ENCODE measurements around the gene CEP43.

CEP43 gene, protein sequence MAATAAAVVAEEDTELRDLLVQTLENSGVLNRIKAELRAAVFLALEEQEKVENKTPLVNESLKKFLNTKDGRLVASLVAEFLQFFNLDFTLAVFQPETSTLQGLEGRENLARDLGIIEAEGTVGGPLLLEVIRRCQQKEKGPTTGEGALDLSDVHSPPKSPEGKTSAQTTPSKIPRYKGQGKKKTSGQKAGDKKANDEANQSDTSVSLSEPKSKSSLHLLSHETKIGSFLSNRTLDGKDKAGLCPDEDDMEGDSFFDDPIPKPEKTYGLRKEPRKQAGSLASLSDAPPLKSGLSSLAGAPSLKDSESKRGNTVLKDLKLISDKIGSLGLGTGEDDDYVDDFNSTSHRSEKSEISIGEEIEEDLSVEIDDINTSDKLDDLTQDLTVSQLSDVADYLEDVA

DNA sequence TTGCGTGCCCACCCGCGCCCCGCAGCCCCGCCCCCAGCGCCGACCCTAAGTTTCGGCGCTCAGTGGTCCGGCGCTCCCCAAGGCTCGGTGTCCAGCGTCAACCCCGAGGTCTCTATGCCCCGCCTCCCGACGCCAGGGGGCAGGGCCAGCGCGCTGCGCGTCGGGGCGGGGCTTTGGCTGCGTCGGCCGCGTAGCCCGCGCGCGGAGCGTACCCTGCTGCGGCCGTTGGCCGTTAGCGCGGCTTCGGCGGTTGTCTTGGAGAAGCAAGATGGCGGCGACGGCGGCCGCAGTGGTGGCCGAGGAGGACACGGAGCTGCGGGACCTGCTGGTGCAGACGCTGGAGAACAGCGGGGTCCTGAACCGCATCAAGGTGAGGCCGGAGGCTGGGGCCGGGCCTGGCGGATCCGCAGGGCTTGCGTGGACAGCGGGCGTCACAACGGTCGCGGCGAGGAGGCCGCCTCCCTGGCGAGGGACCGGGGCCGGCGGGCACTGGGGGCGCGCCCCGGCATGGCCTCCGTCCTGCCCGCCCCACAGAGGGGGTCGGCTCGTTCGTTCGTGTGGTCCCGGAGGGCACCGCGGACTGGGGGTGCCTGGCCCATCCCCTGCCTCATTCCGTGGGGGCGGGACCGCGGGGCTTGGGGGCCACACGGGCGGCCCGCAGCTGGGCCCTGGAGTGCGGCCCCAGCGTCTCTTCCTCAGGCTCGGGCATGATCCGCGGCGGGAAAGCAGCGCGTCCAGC lies at the start of gene CEP43:
Gene CEP43, plus strand, starts transcription at position 253 of the 739 bp plus-strand sequence. Its CDS starts 16 bp downstream, at position 269.
- DNase-seq (ENCODE audit: low spot score) = peak; percentile 91

DNA sequence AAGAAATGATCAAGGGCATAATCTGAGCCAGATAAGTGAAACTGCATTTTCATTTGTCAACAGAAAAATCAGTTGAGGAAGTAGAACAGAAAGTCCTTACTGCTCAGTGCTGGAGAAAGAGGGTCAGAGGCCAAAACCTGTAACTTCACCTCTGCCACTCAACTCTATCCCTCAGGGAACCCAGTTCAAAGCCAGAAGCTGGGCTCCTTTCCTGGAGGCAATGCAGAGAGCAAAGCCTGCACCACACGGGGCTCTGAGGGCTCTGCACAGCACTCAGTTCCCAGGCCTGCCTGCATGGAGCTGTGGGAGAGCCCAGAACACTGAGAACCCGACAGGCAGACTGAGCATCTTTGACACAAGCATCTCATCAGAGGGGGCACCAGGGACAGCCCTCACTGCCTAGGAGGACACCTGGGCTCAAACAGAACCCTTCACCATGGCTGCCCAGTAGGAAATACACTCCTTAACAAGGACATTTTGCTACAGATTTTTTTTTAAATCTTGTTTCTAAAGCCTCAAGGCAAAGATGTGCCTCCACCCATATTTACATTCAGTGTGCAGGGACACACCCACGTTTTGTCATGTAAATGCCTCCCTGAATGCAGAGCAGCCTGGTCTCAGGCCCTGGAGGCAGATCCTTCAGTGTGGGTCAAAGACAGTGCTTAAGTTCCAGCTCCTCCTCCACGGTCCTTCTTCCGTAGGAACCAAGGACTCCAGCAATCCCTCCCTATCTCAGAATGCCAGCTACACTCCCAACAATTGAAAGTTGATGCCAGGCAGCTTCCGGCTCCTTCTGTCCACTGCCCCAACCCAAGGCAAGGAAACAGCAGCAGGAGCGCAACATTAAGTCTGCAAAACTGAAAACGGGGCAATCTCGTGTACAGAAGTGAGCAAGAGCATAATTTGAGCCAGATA lies 49.4 kb upstream of the CEP43 start:
- DNase-seq (ENCODE audit: low spot score) = no peak

DNA sequence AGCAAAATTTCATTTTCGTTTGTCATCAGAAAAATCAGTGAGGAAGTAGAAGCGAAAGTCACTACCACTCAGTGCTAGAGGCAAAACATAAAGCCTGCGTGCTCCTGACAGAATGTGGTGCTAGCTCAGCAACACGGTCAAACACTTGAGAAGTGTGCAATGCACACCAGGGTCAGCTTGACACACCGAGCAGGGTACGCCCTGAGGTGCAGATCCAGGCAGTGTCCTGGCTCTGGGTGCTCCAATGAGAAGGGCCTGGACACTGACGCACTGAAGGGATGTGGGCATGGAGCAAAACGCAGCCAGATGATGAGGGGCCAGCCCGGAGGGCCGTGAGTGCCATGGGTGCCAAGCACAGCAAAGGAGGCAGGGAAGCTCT lies 48.8 kb upstream of the CEP43 start:
- no peak for DNase-seq (ENCODE audit: low spot score)

DNA sequence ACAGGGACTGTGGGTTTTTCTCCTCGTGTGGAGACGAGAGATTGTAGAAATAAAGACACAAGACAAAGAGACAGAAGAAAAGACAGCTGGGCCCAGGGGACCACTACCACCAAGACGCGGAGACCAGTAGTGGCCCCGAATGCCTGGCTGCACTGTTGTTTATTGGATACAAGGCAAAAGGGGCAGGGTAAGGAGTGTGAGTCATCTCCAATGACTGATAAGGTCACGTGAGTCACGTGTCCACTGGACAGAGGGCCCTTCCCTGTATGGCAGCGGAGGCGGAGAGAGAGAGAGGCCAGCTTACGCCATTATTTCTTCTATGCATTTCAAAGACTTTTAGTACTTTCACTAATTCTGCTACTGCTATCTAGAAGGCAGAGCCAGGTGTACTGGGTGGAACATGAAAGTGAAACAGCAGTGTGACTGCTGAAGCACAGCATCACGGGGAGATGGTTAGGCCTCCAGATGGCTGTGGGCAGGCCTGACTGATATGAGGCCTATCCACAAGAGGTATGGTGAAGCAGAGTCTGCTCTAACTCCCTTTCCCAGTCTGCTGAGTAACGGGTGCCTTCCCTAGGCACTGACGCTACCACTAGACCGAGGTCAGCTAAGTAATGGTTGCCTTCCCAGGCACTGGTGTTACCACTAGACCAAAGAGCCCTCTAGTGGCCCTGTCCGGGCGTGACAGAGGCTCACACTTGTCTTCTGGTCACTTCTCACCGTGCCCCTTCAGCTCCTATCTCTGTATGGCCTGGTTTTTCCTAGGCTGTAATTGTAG lies 48.1 kb upstream of the CEP43 start:
- peak; percentile 51 for DNase-seq (ENCODE audit: low spot score)

DNA sequence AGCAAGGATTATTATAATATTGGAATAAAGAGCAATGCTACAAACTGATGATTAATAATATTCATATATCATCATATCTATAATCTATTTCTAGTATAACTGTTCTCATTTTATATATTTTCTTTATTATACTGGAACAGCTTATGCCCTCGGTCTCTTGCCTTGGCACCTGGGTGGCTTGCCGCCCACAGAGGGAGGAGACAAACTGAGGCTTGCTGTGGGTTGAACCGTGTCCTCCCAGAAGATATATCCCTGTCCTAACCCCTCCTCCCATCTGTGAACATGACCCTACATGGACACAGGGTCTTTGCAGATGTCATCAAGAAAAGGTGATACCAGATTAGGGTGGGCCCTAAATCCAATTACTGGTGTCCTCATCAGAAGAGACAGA lies 47.5 kb upstream of the CEP43 start:
- DNase-seq (ENCODE audit: low spot score) = no peak

DNA sequence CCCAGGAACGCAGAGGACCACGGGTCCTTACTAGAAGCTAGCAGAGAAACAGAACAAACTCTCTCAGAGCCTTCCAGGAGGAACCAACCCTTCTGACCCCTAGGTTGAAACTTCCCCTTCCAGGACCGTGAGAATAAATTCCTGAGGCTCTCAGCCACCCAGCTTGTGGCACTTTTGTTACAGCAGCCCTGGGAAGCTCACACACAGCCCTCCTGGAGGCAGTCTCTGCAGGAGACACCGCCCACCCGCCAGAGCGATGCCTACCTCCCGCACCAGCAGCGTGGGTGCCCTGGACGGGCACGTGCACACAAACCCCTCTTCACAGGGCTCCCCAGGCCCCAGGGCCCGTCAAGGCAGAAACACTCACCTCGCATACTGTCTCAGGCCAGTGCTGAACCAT lies 47.1 kb upstream of the CEP43 start:
- DNase-seq (ENCODE audit: low spot score) = no peak

DNA sequence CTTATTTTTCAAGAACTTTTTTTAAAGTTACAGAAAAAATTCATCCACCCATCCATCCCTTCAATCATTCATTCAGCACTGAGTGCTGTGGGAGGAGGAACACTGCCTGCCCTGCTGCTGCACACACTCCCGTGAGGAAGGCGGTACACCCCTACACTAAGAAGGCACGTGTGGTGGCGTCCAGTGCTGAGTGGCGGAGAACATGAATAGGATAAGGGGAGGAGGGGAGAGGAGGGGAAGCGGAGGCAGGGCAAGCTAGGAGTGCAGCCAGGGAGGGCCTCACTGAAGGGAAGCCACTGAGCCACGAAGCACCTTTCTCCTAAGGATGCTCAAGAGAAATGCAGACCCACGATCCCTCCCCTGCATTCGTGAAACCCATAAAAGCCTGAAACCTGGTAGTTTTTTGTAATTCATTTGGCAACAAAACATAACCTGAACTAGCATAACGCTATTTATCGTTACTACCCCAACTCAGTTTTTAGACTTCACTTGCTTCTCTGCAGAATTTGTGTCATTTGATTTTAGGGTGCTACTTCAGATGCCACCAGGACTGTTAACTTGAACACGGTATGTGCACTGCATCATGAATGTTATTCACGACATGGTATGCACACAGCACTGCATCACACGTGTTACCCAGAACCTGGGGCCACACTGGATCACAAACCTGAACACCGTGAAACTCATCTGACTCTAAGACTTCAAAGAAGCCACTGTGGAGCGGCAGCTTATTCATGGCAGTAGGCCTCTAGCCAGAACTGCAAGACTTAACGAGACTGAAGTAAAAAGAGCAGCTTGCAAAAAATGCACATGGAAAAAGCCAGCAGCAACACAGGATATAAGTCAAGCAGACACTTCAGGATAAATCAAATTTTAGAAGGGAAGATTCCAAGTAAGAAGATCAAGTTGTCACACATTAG lies 46.4 kb upstream of the CEP43 start:
- no peak for DNase-seq (ENCODE audit: low spot score)

DNA sequence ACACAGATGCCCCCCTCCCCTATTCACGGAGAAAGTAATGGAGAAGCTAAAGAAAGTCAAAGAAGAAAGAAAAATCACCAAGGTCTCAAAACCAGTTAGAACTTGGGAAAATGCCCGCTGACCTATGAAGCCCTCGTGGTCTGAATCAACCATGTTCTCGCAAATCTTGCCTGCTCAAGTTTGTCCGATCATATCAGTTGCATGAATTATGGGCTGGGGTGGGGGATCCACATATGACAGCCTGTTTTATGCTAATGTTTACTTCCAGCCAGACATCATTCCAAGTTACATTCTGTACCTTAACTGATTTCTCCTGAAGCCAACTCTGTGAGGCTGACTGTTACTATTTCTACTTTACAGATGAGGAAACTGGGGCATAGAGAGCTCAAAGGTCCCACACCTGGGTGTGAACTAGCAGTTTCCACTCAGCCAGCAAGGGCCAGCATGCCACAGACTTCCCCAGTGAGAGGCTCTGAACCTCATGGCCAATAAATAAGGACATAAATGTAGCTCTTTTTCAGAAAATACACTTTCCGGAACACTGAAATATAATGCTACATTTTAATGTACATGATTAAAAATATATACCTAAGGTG lies 45.0 kb upstream of the CEP43 start:
- DNase-seq (ENCODE audit: low spot score) = no peak

DNA sequence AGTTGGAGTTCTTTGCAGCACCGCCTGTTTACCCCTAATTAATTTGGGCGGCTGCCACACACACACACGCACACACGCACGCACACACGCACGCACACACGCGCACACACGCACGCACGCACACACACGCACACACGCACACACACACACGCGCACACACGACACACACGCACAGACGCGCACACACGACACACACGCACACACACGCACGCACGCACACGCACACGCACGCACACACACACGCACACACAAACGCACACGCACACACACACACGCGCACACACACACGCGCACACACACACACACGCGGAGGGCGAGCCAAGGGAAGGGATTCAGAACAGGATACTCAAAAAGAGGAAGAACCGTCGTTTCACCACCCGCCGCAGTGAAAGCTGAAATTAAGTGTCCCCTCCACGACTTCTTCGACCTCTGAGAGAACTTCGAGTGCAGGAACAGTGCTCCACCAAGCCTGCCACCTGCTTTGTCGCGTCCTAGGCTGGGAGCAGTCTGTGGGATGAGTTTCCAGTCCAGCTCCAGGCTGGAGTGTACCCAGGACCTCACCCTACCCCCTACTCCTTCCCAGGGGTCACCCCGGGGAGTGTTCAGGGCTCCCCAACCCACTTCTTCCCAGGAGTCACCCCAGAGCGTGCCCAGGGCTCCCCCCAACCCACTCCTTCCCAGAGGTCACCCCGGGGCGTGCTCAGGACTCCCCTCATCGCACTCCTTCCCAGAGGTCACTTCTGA lies 43.9 kb upstream of the CEP43 start:
- DNase-seq (ENCODE audit: low spot score) = no peak

DNA sequence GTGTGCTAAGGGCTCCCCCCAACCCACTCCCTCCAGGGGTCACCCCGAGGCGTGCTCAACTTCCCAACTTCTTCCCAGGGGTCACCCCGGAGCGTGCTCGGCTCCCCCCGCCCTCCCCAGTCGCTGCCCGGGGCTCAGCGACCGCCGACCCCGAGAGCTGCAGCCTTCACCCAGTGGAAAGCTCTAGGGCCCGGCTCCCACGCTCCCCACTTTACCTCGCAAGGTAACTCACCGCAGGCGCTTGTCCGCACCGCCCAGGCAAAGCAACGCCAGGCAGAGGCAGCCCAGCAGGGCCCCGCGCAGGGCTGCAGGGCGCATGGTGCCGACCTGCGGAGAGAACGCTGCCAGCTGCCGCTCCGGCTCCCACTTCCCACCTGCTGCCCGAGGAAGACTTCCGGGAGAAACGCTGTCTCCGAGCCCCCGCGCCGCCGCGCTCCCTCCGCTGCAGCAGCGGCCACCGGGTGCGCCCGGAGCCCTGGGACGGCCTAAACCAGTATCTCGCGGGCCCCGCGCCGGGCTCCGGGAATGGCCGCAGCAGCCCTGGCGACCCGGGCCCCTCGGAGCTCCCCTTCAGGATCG lies 43.2 kb upstream of the CEP43 start:
- DNase-seq (ENCODE audit: low spot score) = peak; percentile 25

DNA sequence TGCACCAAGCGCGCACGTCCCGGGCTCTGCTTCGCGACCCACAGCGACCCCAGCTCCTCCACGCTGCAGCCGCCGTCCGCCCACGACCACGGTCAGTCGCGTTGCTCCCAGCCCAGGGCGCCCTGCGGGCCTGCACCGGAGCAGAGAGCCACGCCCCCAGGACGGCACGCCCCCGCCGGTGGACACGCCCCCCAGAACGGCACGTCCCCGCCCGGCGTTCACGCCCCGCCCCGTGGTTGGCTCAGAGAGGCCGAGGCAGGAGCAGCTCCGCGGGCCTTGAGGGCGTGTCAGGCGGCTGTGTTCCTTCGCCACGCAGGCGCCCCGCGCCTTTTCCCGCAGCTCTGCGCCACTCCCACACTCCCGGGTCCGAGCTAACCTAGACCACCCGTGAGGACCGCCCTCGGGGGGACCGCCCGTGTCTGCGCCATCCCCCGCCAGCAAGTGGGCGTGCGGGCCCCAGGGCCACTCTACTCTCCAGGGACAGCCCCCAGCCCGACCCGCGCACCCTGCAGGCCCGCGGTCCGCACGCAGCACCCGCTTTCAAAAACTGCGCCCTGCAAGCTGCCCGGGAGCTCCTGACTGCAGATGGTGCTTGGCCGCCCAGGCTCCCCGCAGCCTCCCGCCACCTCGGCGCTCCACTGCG lies 42.6 kb upstream of the CEP43 start, which contains the start of gene RNASET2:
Gene RNASET2, minus strand, starts transcription at position 107 of the 643 bp plus-strand sequence. CDS start 368 bp downstream, outside the sequence.
- DNase-seq (ENCODE audit: low spot score) = peak; percentile 90

DNA sequence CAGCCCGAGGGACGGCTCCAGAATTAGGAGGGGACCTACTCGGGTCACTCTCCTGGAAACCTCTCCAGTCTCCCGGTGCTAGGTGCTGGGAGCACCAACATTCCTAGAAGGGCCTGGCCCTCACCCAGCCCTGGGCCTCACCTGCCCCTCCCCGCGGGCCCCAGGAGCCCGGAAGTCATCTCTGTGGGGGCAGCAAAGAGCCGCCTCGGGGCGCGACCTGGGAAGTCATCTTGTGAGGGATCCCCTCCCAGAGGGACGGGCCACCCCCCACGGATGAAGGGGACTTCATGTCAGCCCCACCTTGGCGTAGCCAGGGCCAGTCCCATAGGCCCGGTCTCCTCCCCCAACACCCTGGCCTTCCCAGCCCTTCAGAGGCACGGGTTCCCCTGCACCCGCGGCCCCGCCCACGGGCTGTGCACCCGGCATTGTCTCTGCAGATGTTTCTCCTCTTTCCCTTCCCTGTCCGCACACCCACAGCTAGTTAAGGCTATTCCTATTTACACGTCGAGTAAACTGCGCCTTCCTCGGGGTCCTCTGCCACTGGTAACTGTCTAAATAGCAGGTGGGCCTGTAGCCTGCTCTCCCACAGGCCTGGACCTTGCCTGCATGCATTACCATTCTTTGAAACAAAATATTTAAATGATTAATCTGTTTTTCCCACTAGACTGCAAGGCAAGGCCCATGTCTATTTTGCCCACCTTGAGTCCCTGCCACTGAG lies 42.0 kb upstream of the CEP43 start:
- no peak for DNase-seq (ENCODE audit: low spot score)

DNA sequence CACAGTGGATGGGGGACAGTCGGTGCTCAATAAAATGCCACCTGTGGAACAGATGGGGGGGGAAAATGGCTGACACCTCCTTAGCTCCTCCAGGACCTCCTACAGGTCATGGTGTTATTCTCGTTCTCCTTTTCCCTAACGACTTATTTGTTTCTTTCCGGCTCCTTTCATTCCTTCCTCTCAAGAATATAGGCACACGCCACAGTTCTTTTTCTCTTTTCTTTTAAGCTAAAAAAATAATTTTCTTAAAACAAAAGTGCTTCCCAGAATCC lies 41.5 kb upstream of the CEP43 start:
- DNase-seq (ENCODE audit: low spot score) = no peak

DNA sequence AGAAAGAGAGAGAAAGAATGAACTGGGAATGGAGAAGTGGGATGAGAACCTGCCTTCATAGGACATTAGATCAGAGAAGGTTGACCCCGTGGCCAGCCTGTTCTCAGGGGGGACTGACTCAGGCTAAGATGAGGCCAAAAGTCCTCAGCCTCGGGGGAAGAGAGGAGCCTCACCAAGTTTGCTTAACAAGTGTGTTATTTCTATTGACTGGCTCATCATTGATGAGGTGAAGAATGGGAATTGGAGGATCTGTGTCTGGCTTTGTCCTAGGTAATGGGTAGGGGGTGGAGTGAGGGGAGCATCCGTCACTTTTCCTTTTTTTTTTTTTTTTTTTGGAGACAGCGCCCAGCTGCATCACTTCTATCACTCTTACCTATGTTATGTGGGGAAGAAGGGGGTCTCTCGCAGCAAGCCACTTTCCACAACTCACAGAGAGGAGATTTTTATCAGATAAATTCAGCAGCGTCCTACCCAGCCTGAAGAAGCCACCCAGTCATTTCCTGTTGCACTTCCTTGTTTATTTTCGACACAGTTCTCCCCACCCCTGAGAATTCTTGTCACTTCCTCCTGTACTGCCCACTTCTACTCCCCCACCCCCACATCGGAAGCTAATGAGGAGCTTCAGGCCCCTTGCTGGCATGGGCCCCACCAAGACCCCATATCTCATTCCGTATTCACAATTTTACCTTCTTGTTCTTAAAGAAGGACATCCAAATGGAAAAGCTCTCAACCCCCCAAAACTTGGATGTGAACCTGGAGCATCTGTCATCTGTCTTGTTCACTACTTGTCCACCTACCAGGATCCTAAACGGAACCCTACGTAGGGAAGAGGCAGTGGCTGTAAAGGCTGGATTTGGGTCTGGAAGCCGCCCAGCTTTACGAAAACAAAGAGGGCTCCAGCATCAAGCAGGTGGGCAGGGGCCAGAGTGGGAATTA lies 40.0 kb upstream of the CEP43 start:
- DNase-seq (ENCODE audit: low spot score) = peak; percentile 89

DNA sequence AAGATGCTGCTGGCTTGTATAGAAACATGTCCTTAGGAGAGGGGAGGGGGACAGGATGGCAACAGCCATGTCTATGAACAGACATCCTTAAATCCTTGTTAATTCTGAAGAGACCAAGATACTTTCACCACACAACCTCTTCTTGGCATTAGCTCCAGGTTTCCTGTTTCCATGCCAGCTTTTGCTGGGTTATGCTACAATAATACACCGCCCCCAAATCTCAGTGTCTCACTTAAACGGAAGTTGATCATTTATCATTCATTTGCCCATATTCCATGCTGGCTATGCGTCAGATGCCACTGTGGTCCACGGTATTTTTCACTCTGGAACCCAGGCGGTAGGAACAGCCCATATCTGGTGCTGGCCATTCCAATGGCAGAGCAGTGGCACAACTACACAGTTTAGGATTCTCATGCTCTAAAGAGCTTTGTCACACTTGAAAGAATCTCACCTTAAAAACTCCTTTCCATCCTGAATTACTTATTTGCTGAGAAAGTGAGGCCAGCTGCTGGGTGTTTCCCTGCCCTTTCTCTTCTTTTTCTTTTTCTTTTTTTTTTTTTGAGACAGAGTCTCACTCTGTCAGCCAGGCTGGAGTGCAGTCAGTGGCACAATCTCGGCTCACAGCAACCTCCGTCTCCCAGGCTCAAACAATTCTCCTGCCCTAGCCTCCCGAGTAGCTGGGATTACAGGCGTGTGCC lies 39.1 kb upstream of the CEP43 start:
- peak; percentile 89 for DNase-seq (ENCODE audit: low spot score)

DNA sequence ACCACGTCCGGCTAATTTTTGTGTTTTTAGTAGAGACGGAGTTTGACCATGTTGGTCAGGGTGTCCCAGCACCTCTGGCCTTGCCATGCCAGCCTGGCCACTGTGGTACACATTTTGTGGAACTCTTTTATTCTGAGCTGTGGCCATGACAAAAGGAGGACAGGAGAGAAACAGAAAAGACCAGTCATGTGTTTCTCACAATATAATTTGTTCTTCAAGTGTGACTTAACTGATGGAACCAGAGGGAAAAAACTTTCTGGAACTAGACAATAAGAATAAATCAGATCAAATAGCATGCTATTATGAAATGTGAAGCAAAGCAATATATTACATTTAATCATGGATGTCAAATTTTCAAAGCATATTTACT lies 38.6 kb upstream of the CEP43 start:
- DNase-seq (ENCODE audit: low spot score) = no peak
